Left lung (tissue), 10 donors: Measurements from ENCODE around the gene DISC1. TPM values are rescaled to one million over a fixed set of nuclear protein-coding genes. Genes with fewer than 3 reads are reported as not detected.
"Not testable (repeated sequence)": the region's sequence is repeated elsewhere in the genome, so short reads cannot be mapped to it uniquely, and the experiment has no call there.

Source experiments
- ATAC-seq: fragments of 200-7000 bp; cut with Tn5 transposase; one replicate; pipeline ENCODE4 v1.9.1; 2020; ENCODE audit warnings: moderate library complexity
- DNase-seq, 4 donors: peaks; one replicate each; pipeline ENCODE4 v3.0.0-alpha.2; 2013 to 2020
- H3K27ac ChIP-seq, 2 donors: fragments of 200-600 bp; sonication (generic) in 1 of 2; one replicate each; pipeline versions ENCODE4 v1.5.0 to v1.8.0; 2020 to 2021
- H3K27me3 ChIP-seq, 2 donors: fragments of 200-600 bp; sonication (generic) in 1 of 2; one replicate each; pipeline versions ENCODE4 v1.5.0 to v1.8.0; 2020 to 2021
- H3K36me3 ChIP-seq, 2 donors: fragments of 200-600 bp; sonication (generic) in 1 of 2; one replicate each; pipeline versions ENCODE4 v1.5.0 to v1.8.0; 2020 to 2021
- H3K4me1 ChIP-seq, 2 donors: fragments of 200-600 bp; one replicate each; pipeline ENCODE4 v1.8.0; 2021
- H3K4me3 ChIP-seq, 2 donors: fragments of 200-600 bp; sonication (generic) in 1 of 2; one replicate each; pipeline versions ENCODE4 v1.5.0 to v1.8.0; 2020 to 2021; ENCODE audit warnings: mild to moderate bottlenecking in 1 of 2
- H3K9me3 ChIP-seq, 2 donors: fragments of 200-600 bp; sonication (generic) in 1 of 2; one replicate each; pipeline versions ENCODE4 v1.5.0 to v1.8.0; 2020 to 2021
- intact Hi-C, 2 donors: fragments of 100-400 bp; cut with DNase I; formaldehyde crosslinking; loops; one replicate each; pipeline versions ENCODE4 v1.11.2 to v1.14.2; 2022
- polyA plus RNA-seq, 6 donors: library from polyadenylated mRNA; unstranded; fragments of 120-200 nt; gene quantifications; one replicate each; pipeline ENCODE4 v1.2.1, GENCODE V29; 2013; ENCODE audit not compliant: insufficient read length in 6 of 6
- total RNA-seq, 2 donors: library from RNA; stranded (reverse); fragmentation: NEBNext Ultra II Directional; extraction: Animal tissue kit (Norgen Biotek cat#: 25700); gene quantifications; one replicate each; pipeline ENCODE4 v1.2.1, GENCODE V29; 2021
- TF ChIP-seq, protein P1 (sequence below), 2 donors: fragments of 200-600 bp; sonication (generic) in 1 of 2; IDR thresholded peaks; one replicate each; pipeline versions ENCODE4 v1.5.0 to v1.8.0; 2021; ENCODE audit warnings: antibody characterized with exemption in 2 of 2
- donor health status: DM: no; HTN: yes; CAD: no.
- donor health status: DM: no; HTN: no; CAD: no.

The DISC1 gene
- total and polyA plus RNA-seq, 8 donors = 3.9 to 11.7 (median 10.5) TPM

DNA sequence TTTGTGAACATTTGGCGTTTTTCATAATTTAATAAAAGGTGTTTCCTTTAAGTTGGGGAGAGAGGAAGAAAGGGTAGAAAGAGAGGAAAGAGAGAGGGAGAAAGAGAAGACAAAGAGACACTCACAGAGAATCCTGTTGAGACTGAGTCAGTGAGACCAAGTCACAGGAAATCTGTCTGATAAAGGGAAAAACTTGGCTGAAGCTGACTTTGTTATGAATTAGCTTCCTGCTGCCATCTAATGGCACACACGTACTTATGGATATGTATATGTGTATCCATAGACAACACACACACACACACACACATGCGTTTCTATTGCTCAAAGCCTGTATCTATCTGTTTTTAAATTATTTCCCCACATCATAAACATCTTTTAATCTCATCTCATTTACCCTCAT lies 42.5 kb upstream of the DISC1 start:
- H3K27me3 ChIP-seq = no peaks in the 10 kb centered on the region
- ATAC-seq = peak; percentile 23
- intact Hi-C loops = no loop called here
- H3K9me3 ChIP-seq = no peaks in the 10 kb centered on the region
- DNase-seq = peak in 2 of 4 donors; percentile 53 to 66
- H3K4me3 ChIP-seq = no peak overlapping the region
- H3K36me3 ChIP-seq = no peaks in the 10 kb centered on the region
- no peaks in the 10 kb centered on the region for H3K4me1 ChIP-seq
- TF ChIP-seq, protein P1, sequence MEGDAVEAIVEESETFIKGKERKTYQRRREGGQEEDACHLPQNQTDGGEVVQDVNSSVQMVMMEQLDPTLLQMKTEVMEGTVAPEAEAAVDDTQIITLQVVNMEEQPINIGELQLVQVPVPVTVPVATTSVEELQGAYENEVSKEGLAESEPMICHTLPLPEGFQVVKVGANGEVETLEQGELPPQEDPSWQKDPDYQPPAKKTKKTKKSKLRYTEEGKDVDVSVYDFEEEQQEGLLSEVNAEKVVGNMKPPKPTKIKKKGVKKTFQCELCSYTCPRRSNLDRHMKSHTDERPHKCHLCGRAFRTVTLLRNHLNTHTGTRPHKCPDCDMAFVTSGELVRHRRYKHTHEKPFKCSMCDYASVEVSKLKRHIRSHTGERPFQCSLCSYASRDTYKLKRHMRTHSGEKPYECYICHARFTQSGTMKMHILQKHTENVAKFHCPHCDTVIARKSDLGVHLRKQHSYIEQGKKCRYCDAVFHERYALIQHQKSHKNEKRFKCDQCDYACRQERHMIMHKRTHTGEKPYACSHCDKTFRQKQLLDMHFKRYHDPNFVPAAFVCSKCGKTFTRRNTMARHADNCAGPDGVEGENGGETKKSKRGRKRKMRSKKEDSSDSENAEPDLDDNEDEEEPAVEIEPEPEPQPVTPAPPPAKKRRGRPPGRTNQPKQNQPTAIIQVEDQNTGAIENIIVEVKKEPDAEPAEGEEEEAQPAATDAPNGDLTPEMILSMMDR (IDR thresholded peaks at IDR 0.05) = no peak
- H3K27ac ChIP-seq = no peak overlapping the region

GRCh38 chr1:231584921-231585320 lies 41.7 kb upstream of the DISC1 start:
- DNase-seq = no peak
- TF ChIP-seq, protein P1 (IDR thresholded peaks at IDR 0.05) = no peak

DNA sequence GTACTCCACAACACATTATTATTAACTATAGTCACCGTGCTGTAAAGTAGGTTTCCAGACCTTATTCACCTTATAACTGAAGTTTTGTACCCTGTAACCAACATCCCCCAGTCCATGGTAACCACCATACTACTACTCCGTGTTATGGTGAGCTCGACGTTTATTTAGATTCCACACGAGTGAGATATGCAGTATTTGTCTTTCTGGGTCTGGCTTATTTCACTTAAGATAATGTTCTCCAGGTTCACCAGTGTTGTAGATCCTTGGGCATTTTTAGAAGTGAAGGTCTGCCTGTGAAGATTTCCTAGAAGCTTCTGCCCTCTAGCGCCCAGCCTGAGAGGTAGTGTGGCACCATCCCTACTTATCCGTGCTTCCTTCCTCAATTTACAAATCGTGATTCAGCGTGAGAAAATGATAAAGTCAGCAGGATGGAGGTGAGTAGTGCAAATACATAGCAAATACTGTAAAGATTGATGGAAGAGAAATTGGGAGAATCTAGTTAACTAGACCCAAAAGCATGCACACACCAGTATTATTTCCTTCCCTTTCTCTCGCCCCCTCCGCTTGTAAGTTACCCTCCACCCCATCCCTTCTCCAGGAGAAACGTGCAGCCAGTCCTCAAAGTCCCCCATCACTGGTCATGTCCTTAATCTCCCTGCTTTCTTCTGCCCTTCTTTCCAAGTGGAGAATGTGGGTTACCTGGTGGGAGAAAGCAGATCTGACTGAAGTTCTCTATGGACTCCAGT lies 36.0 kb upstream of the DISC1 start:
- Histone ChIP-seq H3K27me3 (no peaks in the 10 kb centered on the region), H3K4me1 (peaks cover 0 to 6% of the 10 kb centered on the region in 2 donors), H3K9me3 (no peaks in the 10 kb centered on the region), H3K36me3 (no peaks in the 10 kb centered on the region), H3K4me3 (no peak overlapping the region), H3K27ac (no peak overlapping the region)
- peak in 3 of 4 donors; percentile 26 to 57 (median 41) for DNase-seq
- intact Hi-C loops = loop anchor here in 1 of 2 donors (5.0 kb wide), 1 partner anchor 233 kb away; no protein-coding TSS in a partner anchor
- peak; percentile 94 for ATAC-seq
- TF ChIP-seq, protein P1 (IDR thresholded peaks at IDR 0.05) = peak; percentile 63 to 68

More at GRCh38 chr1:231584921-231585320, 41.7 kb upstream of the DISC1 start:
- Histone ChIP-seq H3K9me3 (no peaks in the 10 kb centered on the region), H3K27ac (no peak overlapping the region), H3K27me3 (no peaks in the 10 kb centered on the region), H3K4me3 (no peak overlapping the region), H3K4me1 (no peaks in the 10 kb centered on the region), H3K36me3 (no peaks in the 10 kb centered on the region)
- intact Hi-C loops = no loop called here
- no peak for ATAC-seq

- no peaks in the 10 kb centered on the region for H3K27me3 ChIP-seq
- DNase-seq = no peak
- H3K4me3 ChIP-seq = no peak overlapping the region
- peaks cover 0 to 6% of the 10 kb centered on the region in 2 donors for H3K4me1 ChIP-seq
- TF ChIP-seq, protein P1 (IDR thresholded peaks at IDR 0.05) = no peak
- no peak for ATAC-seq
- intact Hi-C loops = loop anchor here in 1 of 2 donors (5.0 kb wide), 1 partner anchor 234 kb away; no protein-coding TSS in a partner anchor
- no peak overlapping the region for H3K27ac ChIP-seq
- no peaks in the 10 kb centered on the region for H3K36me3 ChIP-seq
- no peaks in the 10 kb centered on the region for H3K9me3 ChIP-seq
These were observed 35.1 kb upstream of the DISC1 start for GRCh38 chr1:231591466-231591865.

- Histone ChIP-seq H3K4me3 (no peak overlapping the region), H3K9me3 (no peaks in the 10 kb centered on the region), H3K27ac (no peak overlapping the region), H3K27me3 (no peaks in the 10 kb centered on the region), H3K4me1 (peaks cover 0 to 6% of the 10 kb centered on the region in 2 donors), H3K36me3 (no peaks in the 10 kb centered on the region)
- ATAC-seq (no peak), DNase-seq (no peak)
- TF ChIP-seq, protein P1 (IDR thresholded peaks at IDR 0.05) = no peak
- intact Hi-C loops = loop anchor here in 1 of 2 donors (5.0 kb wide), 1 partner anchor 236 kb away; no protein-coding TSS in a partner anchor
These were observed 33.8 kb upstream of the DISC1 start for GRCh38 chr1:231592809-231593208.

DNA sequence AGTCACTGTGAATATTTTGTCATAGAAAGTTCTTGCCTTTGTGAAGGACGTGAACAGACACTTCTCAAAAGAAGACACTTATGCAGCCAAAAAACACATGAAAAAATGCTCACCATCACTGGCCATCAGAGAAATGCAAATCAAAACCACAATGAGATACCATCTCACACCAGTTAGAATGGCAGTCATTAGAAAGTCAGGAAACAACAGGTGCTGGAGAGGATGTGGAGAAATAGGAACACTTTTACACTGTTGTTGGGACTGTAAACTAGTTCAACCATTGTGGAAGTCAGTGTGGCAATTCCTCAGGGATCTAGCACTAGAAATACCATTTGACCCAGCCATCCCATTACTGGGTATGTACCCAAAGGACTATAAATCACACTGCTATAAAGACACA lies 33.3 kb upstream of the DISC1 start:
- not testable (repeated sequence) for H3K9me3 ChIP-seq, H3K4me3 ChIP-seq, ATAC-seq, DNase-seq, H3K27ac ChIP-seq, H3K27me3 ChIP-seq, H3K36me3 ChIP-seq, H3K4me1 ChIP-seq
- intact Hi-C loops = loop anchor here in 1 of 2 donors (5.0 kb wide), 1 partner anchor 236 kb away; no protein-coding TSS in a partner anchor
